H1 (cell line): Measurements from ENCODE around the gene GJD3. TPM values are rescaled to one million over a fixed set of nuclear protein-coding genes. Genes with fewer than 3 reads are reported as not detected.

Source experiments
- CTCF ChIA-PET: fragments of 300-600 bp; sonication (Branson Sonifier 250); formaldehyde crosslinking; loops from one replicate; lab custom pipeline; 2021; ENCODE audit not compliant: partially characterized antibody; lab: Charles Lee
- POLR2A ChIA-PET: fragments of 300-600 bp; sonication (Branson Sonifier 250); formaldehyde crosslinking; loops from one replicate; lab custom pipeline; 2021; ENCODE audit warnings: inconsistent platforms; ENCODE audit not compliant: partially characterized antibody; lab: Charles Lee
- DNase-seq, 2 experiments: peaks; one replicate each; pipeline versions ENCODE4 v3.0.0 to v3.0.0-alpha.2; 2010 to 2022; ENCODE audit warnings: low spot score in 2 of 2, low read depth in 1 of 2, mixed read lengths in 1 of 2
- FAIRE-seq: peaks from 2 replicates; lab custom pipeline; 2011; peaks lifted over from hg19 to GRCh38; lab: Jason Lieb, UNC
- H2AFZ ChIP-seq: 2 replicates; pipeline ENCODE4 v1.8.1; 2012; ENCODE audit warnings: low read length, inconsistent platforms
- H2AK5ac ChIP-seq: 2 replicates; pipeline ENCODE4 v1.6.1; 2013; ENCODE audit warnings: low read depth, low read length
- H2BK120ac ChIP-seq: replicated peaks from 2 replicates; pipeline ENCODE3; 2013; ENCODE audit warnings: low read depth, low read length, inconsistent platforms
- H2BK12ac ChIP-seq: 2 replicates; pipeline ENCODE4 v1.6.1; 2013; ENCODE audit warnings: low read depth, low read length
- H2BK15ac ChIP-seq: 2 replicates; pipeline ENCODE4 v1.6.1; 2013; ENCODE audit warnings: low read length
- H2BK20ac ChIP-seq: 2 replicates; pipeline ENCODE4 v1.6.1; 2013; ENCODE audit warnings: low read length
- H2BK5ac ChIP-seq: 2 replicates; pipeline ENCODE4 v1.6.1; 2013; ENCODE audit warnings: low read depth, low read length
- H3K14ac ChIP-seq: 2 replicates; pipeline ENCODE4 v1.6.1; 2013; ENCODE audit warnings: inconsistent platforms; ENCODE audit not compliant: insufficient read length
- H3K18ac ChIP-seq: 2 replicates; pipeline ENCODE4 v1.6.1; 2013; ENCODE audit warnings: low read length; ENCODE audit errors: extremely low read depth
- H3K23ac ChIP-seq: 2 replicates; pipeline ENCODE4 v1.6.1; 2013; ENCODE audit warnings: inconsistent platforms; ENCODE audit not compliant: insufficient read length
- H3K23me2 ChIP-seq: 2 replicates; pipeline ENCODE4 v1.6.1; 2013; ENCODE audit warnings: low read depth, low read length
- H3K27ac ChIP-seq: 2 replicates; pipeline ENCODE4 v1.6.1; 2011; ENCODE audit warnings: low read depth, low read length, inconsistent platforms
- H3K27me3 ChIP-seq, 4 experiments: replicated peaks in 1 of 4; 1 replicate in 1 of 4; 2 replicates in 3 of 4; pipeline versions ENCODE4 v1.6.1 to v1.8.1; 2011 to 2013; ENCODE audit warnings: low read length in 3 of 4, mild to moderate bottlenecking in 3 of 4, inconsistent platforms in 2 of 4, mixed read lengths in 2 of 4, moderate library complexity in 1 of 4; ENCODE audit not compliant: control insufficient read depth in 3 of 4, insufficient read depth in 3 of 4; ENCODE audit errors: extremely low read depth in 1 of 4
- H3K36me3 ChIP-seq, 4 experiments: 2 replicates each; pipeline versions ENCODE4 v1.6.1 to v1.8.1; 2011 to 2013; ENCODE audit warnings: mild to moderate bottlenecking in 4 of 4, low read length in 3 of 4, moderate library complexity in 2 of 4, control low read depth in 1 of 4, inconsistent platforms in 1 of 4; ENCODE audit not compliant: insufficient read depth in 4 of 4, control insufficient read depth in 2 of 4
- H3K4ac ChIP-seq: replicated peaks from 2 replicates; pipeline ENCODE3; 2013; ENCODE audit warnings: low read length, low read depth, mixed read lengths, inconsistent platforms; ENCODE audit not compliant: insufficient read length
- H3K4me1 ChIP-seq, 4 experiments: replicated peaks in 1 of 4; 1 replicate in 1 of 4; 2 replicates in 3 of 4; pipeline versions ENCODE4 v1.6.1 to v1.8.1; 2011 to 2013; ENCODE audit warnings: low read length in 3 of 4, inconsistent platforms in 2 of 4, mixed read lengths in 1 of 4; ENCODE audit not compliant: insufficient read depth in 4 of 4, control insufficient read depth in 3 of 4
- H3K4me2 ChIP-seq, 2 experiments: 2 replicates each; pipeline versions ENCODE4 v1.6.1 to v1.8.1; 2011 to 2013; ENCODE audit warnings: low read depth in 2 of 2, low read length in 2 of 2, control low read depth in 1 of 2, inconsistent platforms in 1 of 2, mild to moderate bottlenecking in 1 of 2; ENCODE audit not compliant: insufficient read depth in 1 of 2
- H3K4me3 ChIP-seq, 4 experiments: fragments of 200-600, 300-600 bp in 1 of 4; sonication (generic), shearing (Covaris generic), sonication (Bioruptor Twin) in 1 of 4; 2 replicates each; pipeline versions ENCODE4 v1.5.1 to v1.8.1; 2011 to 2016; ENCODE audit warnings: low read length in 4 of 4, low read depth in 3 of 4, control low read depth in 2 of 4, inconsistent platforms in 2 of 4, mild to moderate bottlenecking in 2 of 4, mixed read lengths in 1 of 4, moderate library complexity in 1 of 4; ENCODE audit not compliant: insufficient read depth in 2 of 4; ENCODE audit errors: extremely low read depth in 1 of 4
- H3K56ac ChIP-seq: replicated peaks from 2 replicates; pipeline ENCODE3; 2013; ENCODE audit warnings: low read depth, mild to moderate bottlenecking, mixed read lengths, low read length, inconsistent platforms; ENCODE audit not compliant: insufficient read length
- H3K79me1 ChIP-seq: 2 replicates; pipeline ENCODE4 v1.6.1; 2013; ENCODE audit warnings: low read depth, low read length, control low read depth
- H3K79me2 ChIP-seq, 2 experiments: 2 replicates each; pipeline versions ENCODE4 v1.6.1 to v1.8.1; 2012 to 2013; ENCODE audit warnings: low read length in 2 of 2, mild to moderate bottlenecking in 2 of 2, inconsistent platforms in 1 of 2; ENCODE audit not compliant: insufficient read depth in 2 of 2, control insufficient read depth in 1 of 2
- H3K9ac ChIP-seq, 4 experiments: replicated peaks in 1 of 4; 1 replicate in 1 of 4; 2 replicates in 3 of 4; pipeline versions ENCODE4 v1.6.1 to v1.8.1; 2011 to 2013; ENCODE audit warnings: low read depth in 3 of 4, low read length in 3 of 4, control low read depth in 2 of 4, mild to moderate bottlenecking in 2 of 4, moderate library complexity in 2 of 4, inconsistent platforms in 1 of 4; ENCODE audit errors: extremely low read depth in 1 of 4
- H3K9me3 ChIP-seq, 2 experiments: 2 replicates each; pipeline versions ENCODE4 v1.6.1 to v1.8.1; 2012 to 2013; ENCODE audit warnings: mild to moderate bottlenecking in 2 of 2, moderate library complexity in 2 of 2, control low read depth in 1 of 2, inconsistent platforms in 1 of 2, low read depth in 1 of 2, low read length in 1 of 2, mixed read lengths in 1 of 2; ENCODE audit not compliant: insufficient read depth in 2 of 2
- H4K20me1 ChIP-seq, 2 experiments: replicated peaks in 1 of 2; 2 replicates each; pipeline versions ENCODE3 to v1.8.1; 2011 to 2013; ENCODE audit warnings: inconsistent platforms in 2 of 2, low read length in 2 of 2, mild to moderate bottlenecking in 1 of 2; ENCODE audit not compliant: insufficient read depth in 2 of 2, control insufficient read depth in 1 of 2
- H4K5ac ChIP-seq: 2 replicates; pipeline ENCODE4 v1.6.1; 2013; ENCODE audit warnings: low read length, low read depth, mixed read lengths, inconsistent platforms; ENCODE audit not compliant: insufficient read length
- H4K8ac ChIP-seq: 2 replicates; pipeline ENCODE4 v1.8.0; 2013; ENCODE audit warnings: mild to moderate bottlenecking, moderate library complexity, low read length, inconsistent platforms; ENCODE audit not compliant: insufficient read depth; ENCODE audit errors: extremely low read depth
- H4K91ac ChIP-seq: replicated peaks from 2 replicates; pipeline ENCODE3; 2013; ENCODE audit warnings: low read length, mixed read lengths, inconsistent platforms; ENCODE audit not compliant: insufficient read length
- ASH2L ChIP-seq: fragments of 200-600, 300-600 bp; sonication (generic); IDR thresholded peaks from one replicate; pipeline ENCODE4 v1.7.1; 2017; ENCODE audit warnings: low read length
- HDAC6 ChIP-seq: IDR thresholded peaks from one replicate; pipeline ENCODE4 v1.7.1; 2012; ENCODE audit warnings: low read depth, mild to moderate bottlenecking, inconsistent platforms, low read length, moderate library complexity
- RNF2 ChIP-seq: fragments of 200-900, 300-1000 bp; sonication (generic); IDR thresholded peaks from 2 replicates; pipeline ENCODE4 v1.7.1; 2016; ENCODE audit warnings: borderline replicate concordance, low read depth, mild to moderate bottlenecking, antibody characterized with exemption, low read length; ENCODE audit not compliant: poor library complexity, severe bottlenecking; ENCODE audit errors: missing control alignments
- TAF1 ChIP-seq: IDR thresholded peaks from 2 replicates; pipeline ENCODE4 v1.6.1; 2011; ENCODE audit warnings: mild to moderate bottlenecking, low read depth, low read length
- TAF7 ChIP-seq: optimal IDR thresholded peaks from 2 replicates; pipeline ENCODE3; 2011; ENCODE audit warnings: low read depth, mild to moderate bottlenecking, inconsistent platforms, low read length, moderate library complexity, borderline replicate concordance
- TBP ChIP-seq: IDR thresholded peaks from 2 replicates; pipeline ENCODE4 v1.6.1; 2011; ENCODE audit warnings: low read depth, low read length, improper control_type of control experiment
- WGBS, 2 experiments: shearing (Covaris generic) in 1 of 2; methylation state at CpG; one replicate each; pipeline versions ENCODE4 v1.1.6 to v1.1.7; 2013 to 2015; ENCODE audit warnings: low lambda C conversion rate in 2 of 2, mixed read lengths in 2 of 2, inconsistent platforms in 1 of 2, low coverage in 1 of 2, missing lambda C conversion rate in 1 of 2; ENCODE audit not compliant: insufficient replicate concordance in 2 of 2, insufficient coverage in 1 of 2, insufficient read length in 1 of 2; ENCODE audit errors: extremely low coverage in 1 of 2, missing lambda C conversion rate in 1 of 2; 5-methylcytosine and 5-hydroxymethylcytosine counted together
- polyA plus RNA-seq, 7 experiments: library from polyadenylated mRNA; depleted of rRNA in 3 of 7; stranded (reverse) in 5 of 7; unstranded in 2 of 7; fragments of >200 nt in 5 of 7; fragments of 200-250 nt in 2 of 7; gene quantifications; 1 replicate in 5 of 7; 2 replicates in 1 of 7; 4 replicates in 1 of 7; pipeline versions ENCODE4 v1.2.1 to v1.2.3, GENCODE V29; 2011 to 2013; ENCODE audit warnings: missing spikeins in 2 of 7, mixed read lengths in 2 of 7
- total RNA-seq: library from RNA; stranded (reverse); fragmentation: NEBNext Ultra II Directional; extraction: Animal tissue kit (Norgen Biotek cat#: 25700); gene quantifications from 2 replicates; pipeline ENCODE4 v1.2.1, GENCODE V29; 2021
- TF ChIP-seq, protein P1 (sequence below): IDR thresholded peaks from 2 replicates; pipeline ENCODE4 v1.6.1; 2011; ENCODE audit warnings: low read length, improper control_type of control experiment

The GJD3 gene
- total and polyA plus RNA-seq, 2 of the 8 experiments (the other 6 are each of a cell fraction or from before 2014, with no cell fraction given) = 0.53 to 1.9 TPM

DNA sequence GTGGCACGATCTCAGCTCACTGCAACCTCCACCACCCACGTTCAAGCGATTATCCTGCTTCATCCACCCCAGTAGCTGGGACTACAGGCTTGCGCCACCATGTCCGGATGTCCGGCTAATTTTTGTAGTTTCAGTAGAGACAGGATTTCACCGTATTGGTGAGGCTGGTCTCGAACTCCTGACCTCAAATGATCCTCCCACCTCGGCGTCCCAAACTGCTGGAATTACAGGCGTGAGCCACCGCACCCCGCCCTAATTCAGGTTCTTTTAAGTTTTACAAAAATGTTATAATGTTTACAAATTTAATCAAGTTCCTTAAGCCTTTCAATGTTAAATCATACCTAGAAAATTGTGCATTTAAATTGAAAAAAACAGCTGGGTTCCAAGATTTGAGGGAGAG, 13.3 kb upstream of the GJD3 start:
- Histone ChIP-seq H3K4ac (no peak overlapping the region), H3K23me2 (no peaks in the 10 kb centered on the region), H3K27ac (no peak overlapping the region), H3K23ac (no peak overlapping the region), H2BK15ac (no peak overlapping the region), H3K18ac (no peak overlapping the region), H3K4me1 (peaks cover 0 to 6% (median 4%) of the 10 kb centered on the region in 4 experiments; a peak in 3 of 7 replicates), H3K56ac (no peak overlapping the region), H3K79me2 (no peaks in the 10 kb centered on the region), H2BK12ac (no peak overlapping the region), H3K4me2 (no peak overlapping the region), H3K14ac (no peak overlapping the region), H4K5ac (no peak overlapping the region), H4K8ac (no peak overlapping the region), H3K9ac (no peak overlapping the region), H3K27me3 (no peaks in the 10 kb centered on the region), H2BK20ac (no peak overlapping the region), H4K20me1 (no peaks in the 10 kb centered on the region), H3K4me3 (no peak overlapping the region), H2BK5ac (no peak overlapping the region), H2BK120ac (no peak overlapping the region), H2AFZ (no peak overlapping the region), H3K79me1 (no peaks in the 10 kb centered on the region), H3K36me3 (no peaks in the 10 kb centered on the region), H2AK5ac (no peak overlapping the region), H4K91ac (no peak overlapping the region), H3K9me3 (peaks cover 0 to 2% of the 10 kb centered on the region in 2 experiments; a peak in 1 of 4 replicates)
- FAIRE-seq = no peak
- whole genome bisulfite sequencing, 2 experiments = 95% methylated on average over 13 of the region's 13 CpGs; no CpG with 5 or more reads in 1 of the 2 experiments
- ChIA-PET CTCF (interaction anchor here (0.7 to 1.0 kb wide), 3 partner anchors 12 to 1625 kb away, joined by 3 read pairs; no protein-coding TSS in a partner anchor), POLR2A (no interaction called here)
- DNase-seq = no peak
- TF ChIP-seq RNF2 = no peak
- no peak for TF ChIP-seq TAF7
- TF ChIP-seq, protein P1, sequence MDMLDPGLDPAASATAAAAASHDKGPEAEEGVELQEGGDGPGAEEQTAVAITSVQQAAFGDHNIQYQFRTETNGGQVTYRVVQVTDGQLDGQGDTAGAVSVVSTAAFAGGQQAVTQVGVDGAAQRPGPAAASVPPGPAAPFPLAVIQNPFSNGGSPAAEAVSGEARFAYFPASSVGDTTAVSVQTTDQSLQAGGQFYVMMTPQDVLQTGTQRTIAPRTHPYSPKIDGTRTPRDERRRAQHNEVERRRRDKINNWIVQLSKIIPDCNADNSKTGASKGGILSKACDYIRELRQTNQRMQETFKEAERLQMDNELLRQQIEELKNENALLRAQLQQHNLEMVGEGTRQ = no peak
- no peak for TF ChIP-seq HDAC6
- no peak for TF ChIP-seq ASH2L
- no peak for TF ChIP-seq TBP
- no peak for TF ChIP-seq TAF1
- TF ChIP-seq, all 59 proteins: peak for 0
